Naive thymus-derived CD4-positive, alpha-beta T cell (primary cell): Measurements from ENCODE around the gene PLCH2. TPM values are rescaled to one million over a fixed set of nuclear protein-coding genes. Genes with fewer than 3 reads are reported as not detected.
A peak's percentile ranks its signal among the peaks of the same experiment; 100 is the strongest.
"Not testable (repeated sequence)": the region's sequence is repeated elsewhere in the genome, so short reads cannot be mapped to it uniquely, and the experiment has no call there.

Experiments
- ATAC-seq: fragments of 150-1000 bp; cut with Tn5 transposase; 2 replicates; pipeline ENCODE4 v1.10.0; 2021; ENCODE audit warnings: mild to moderate bottlenecking, moderate library complexity
- CTCF ChIA-PET: fragments of 350-600 bp; sonication (Branson Sonifier 250); formaldehyde crosslinking; loops from one replicate; lab custom pipeline; 2021; ENCODE audit warnings: antibody characterized with exemption; lab: Charles Lee
- POLR2A ChIA-PET: fragments of 350-600 bp; sonication (Branson Sonifier 250); formaldehyde crosslinking; loops from one replicate; lab custom pipeline; 2021; ENCODE audit warnings: antibody characterized with exemption, inconsistent platforms; lab: Charles Lee
- DNase-seq, 9 donors: peaks; one replicate each; pipeline versions ENCODE4 v3.0.0 to v3.0.0-alpha.2; 2020 to 2022; ENCODE audit warnings: mixed read lengths in 1 of 9
- H3K27ac ChIP-seq: one replicate; pipeline ENCODE4 v1.7.0; 2013; ENCODE audit warnings: mild to moderate bottlenecking, low read depth, low read length, moderate library complexity
- H3K27me3 ChIP-seq, 2 donors: one replicate each; pipeline ENCODE4 v1.7.0; 2013; ENCODE audit warnings: low read length in 2 of 2, mild to moderate bottlenecking in 2 of 2, moderate library complexity in 2 of 2; ENCODE audit not compliant: control insufficient read depth in 2 of 2, insufficient read depth in 2 of 2
- H3K36me3 ChIP-seq, 3 experiments: 1 replicate in 2 of 3; 2 replicates in 1 of 3; pipeline ENCODE4 v1.7.0; 2013; ENCODE audit warnings: low read length in 3 of 3, mild to moderate bottlenecking in 3 of 3, moderate library complexity in 1 of 3; ENCODE audit not compliant: insufficient read depth in 3 of 3, control insufficient read depth in 2 of 3
- H3K4me1 ChIP-seq, 2 donors: one replicate each; pipeline ENCODE4 v1.7.0; 2013; ENCODE audit warnings: low read length in 2 of 2, mild to moderate bottlenecking in 2 of 2, moderate library complexity in 1 of 2; ENCODE audit not compliant: control insufficient read depth in 2 of 2, insufficient read depth in 2 of 2
- H3K4me3 ChIP-seq: 2 replicates; pipeline ENCODE4 v1.7.0; 2013; ENCODE audit warnings: mild to moderate bottlenecking, low read length
- H3K9me3 ChIP-seq, 3 experiments: 1 replicate in 2 of 3; 2 replicates in 1 of 3; pipeline ENCODE4 v1.7.0; 2013; ENCODE audit warnings: low read length in 3 of 3; ENCODE audit not compliant: control insufficient read depth in 2 of 3
- H3K27ac Mint-ChIP-seq, 9 donors: one replicate each; pipeline ENCODE4 v1.8.0; 2020 to 2022; ENCODE audit warnings: mixed read lengths in 9 of 9, mild to moderate bottlenecking in 8 of 9, moderate library complexity in 5 of 9, inconsistent platforms in 2 of 9
- H3K27me3 Mint-ChIP-seq, 5 donors: one replicate each; pipeline ENCODE4 v1.8.0; 2021 to 2022; ENCODE audit warnings: mixed read lengths in 5 of 5, mild to moderate bottlenecking in 1 of 5
- H3K36me3 Mint-ChIP-seq, 5 donors: one replicate each; pipeline ENCODE4 v1.8.0; 2020 to 2022; ENCODE audit warnings: mixed read lengths in 5 of 5, mild to moderate bottlenecking in 3 of 5, inconsistent platforms in 1 of 5
- H3K4me1 Mint-ChIP-seq, 7 donors: one replicate each; pipeline ENCODE4 v1.8.0; 2020 to 2022; ENCODE audit warnings: mixed read lengths in 7 of 7, mild to moderate bottlenecking in 3 of 7, inconsistent platforms in 1 of 7
- H3K4me3 Mint-ChIP-seq, 10 donors: one replicate each; pipeline ENCODE4 v1.8.0; 2020 to 2022; ENCODE audit warnings: mild to moderate bottlenecking in 10 of 10, mixed read lengths in 10 of 10, moderate library complexity in 6 of 10, inconsistent platforms in 2 of 10
- H3K9me3 Mint-ChIP-seq, 11 donors: one replicate each; pipeline ENCODE4 v1.8.0; 2020 to 2022; ENCODE audit warnings: mixed read lengths in 11 of 11, mild to moderate bottlenecking in 4 of 11, inconsistent platforms in 1 of 11, moderate library complexity in 1 of 11
- intact Hi-C, 2 donors: fragments of 100-400 bp; cut with micrococcal nuclease; formaldehyde crosslinking; loops; one replicate each; pipeline ENCODE4 v1.15.1; 2023
- polyA plus RNA-seq, 2 donors: library from polyadenylated mRNA; unstranded; fragments of 300-500 nt; fragmentation: Illumina TruSeq; gene quantifications; one replicate each; pipeline ENCODE4 v1.2.3, GENCODE V29; 2021
- total RNA-seq, 6 experiments: library from RNA in 5 of 6; stranded (reverse) in 5 of 6; gene quantifications; 1 replicate in 5 of 6; 2 replicates in 1 of 6; pipeline ENCODE4 v1.2.3 and lab custom pipeline; 2021 to 2026

The PLCH2 gene
- total and polyA plus RNA-seq, 7 experiments from 2014 or later = 0.11 to 37.4 (median 11.8) TPM

- H3K27me3 ChIP-seq, DNase-seq, ATAC-seq, H3K36me3 ChIP-seq, H3K36me3 Mint-ChIP-seq, H3K9me3 Mint-ChIP-seq, CTCF ChIA-PET, H3K4me1 Mint-ChIP-seq, H3K4me3 ChIP-seq, H3K4me3 Mint-ChIP-seq, H3K27ac ChIP-seq, H3K4me1 ChIP-seq, POLR2A ChIA-PET, intact Hi-C loops, H3K27ac Mint-ChIP-seq, H3K9me3 ChIP-seq: not testable (repeated sequence)
- peaks cover 0 to 15% (median 5%) of the 10 kb centered on the region in 5 donors for H3K27me3 Mint-ChIP-seq
Observed at GRCh38 chr1:2440346-2440745, 35.7 kb upstream of the PLCH2 start.

- Mint-ChIP-seq H3K4me3 (peak overlapping the region in 1 of 10 donors; percentile 65), H3K36me3 (no peaks in the 10 kb centered on the region), H3K27me3 (peaks cover 0 to 15% (median 5%) of the 10 kb centered on the region in 5 donors), H3K27ac (no peak overlapping the region), H3K9me3 (peaks cover 0 to 1% (median 0%) of the 10 kb centered on the region in 11 donors), H3K4me1 (peaks cover 0 to 1% (median 0%) of the 10 kb centered on the region in 7 donors)
- Histone ChIP-seq H3K4me1 (no peaks in the 10 kb centered on the region), H3K27ac (no peak overlapping the region), H3K4me3 (no peak overlapping the region), H3K27me3 (peaks cover 7% of the 10 kb centered on the region in 2 donors), H3K36me3 (no peaks in the 10 kb centered on the region), H3K9me3 (no peaks in the 10 kb centered on the region)
- intact Hi-C loops = no loop called here
- POLR2A ChIA-PET = no interaction called here
- DNase-seq (no peak), ATAC-seq (no peak)
- CTCF ChIA-PET = interaction anchor here (0.5 kb wide), 1 partner anchor 417 kb away, joined by 3 read pairs; no protein-coding TSS in a partner anchor
Observed at GRCh38 chr1:2441746-2442145, 34.3 kb upstream of the PLCH2 start.

- ChIA-PET POLR2A (no interaction called here), CTCF (interaction anchor here (1.6 kb wide), 1 partner anchor 105 kb away, joined by 4 read pairs; no protein-coding TSS in a partner anchor)
- Histone ChIP-seq H3K36me3 (no peaks in the 10 kb centered on the region), H3K27ac (no peak overlapping the region), H3K4me3 (no peak overlapping the region), H3K27me3 (peaks cover 7% of the 10 kb centered on the region in 2 donors), H3K4me1 (no peaks in the 10 kb centered on the region), H3K9me3 (no peaks in the 10 kb centered on the region)
- H3K4me1 Mint-ChIP-seq = peaks cover 0 to 3% (median 0%) of the 10 kb centered on the region in 7 donors
- no peak overlapping the region for H3K27ac Mint-ChIP-seq
- peak overlapping the region in 3 of 10 donors; percentile 19 to 65 (median 52) for H3K4me3 Mint-ChIP-seq
- ATAC-seq (no peak), DNase-seq (no peak)
- no peaks in the 10 kb centered on the region for H3K9me3 Mint-ChIP-seq
- H3K36me3 Mint-ChIP-seq = no peaks in the 10 kb centered on the region
- intact Hi-C loops = no loop called here
- peaks cover 0 to 15% (median 5%) of the 10 kb centered on the region in 5 donors for H3K27me3 Mint-ChIP-seq
Observed at GRCh38 chr1:2442661-2443060, 33.4 kb upstream of the PLCH2 start.

GRCh38 chr1:2443277-2444137 lies 32.6 kb upstream of the PLCH2 start:
- ChIA-PET CTCF (interaction anchor here (1.4 to 1.6 kb wide), 2 partner anchors 81 to 104 kb away, joined by 4 read pairs; no protein-coding TSS in a partner anchor), POLR2A (interaction anchor here (0.6 kb wide), 1 partner anchor 27 kb away, joined by 3 read pairs; no protein-coding TSS in a partner anchor)
- Histone ChIP-seq H3K9me3 (no peaks in the 10 kb centered on the region), H3K4me1 (no peaks in the 10 kb centered on the region), H3K27ac (no peak overlapping the region), H3K4me3 (no peak overlapping the region), H3K36me3 (no peaks in the 10 kb centered on the region), H3K27me3 (peaks cover 7% of the 10 kb centered on the region in 2 donors)
- Mint-ChIP-seq H3K4me3 (peak overlapping the region in 1 of 10 donors; percentile 60), H3K27ac (no peak overlapping the region), H3K9me3 (no peaks in the 10 kb centered on the region), H3K36me3 (no peaks in the 10 kb centered on the region), H3K27me3 (peaks cover 0 to 15% (median 5%) of the 10 kb centered on the region in 5 donors), H3K4me1 (peaks cover 0 to 2% (median 0%) of the 10 kb centered on the region in 7 donors)
- ATAC-seq (peak; percentile 30), DNase-seq (peak in 4 of 9 donors; percentile 13 to 30 (median 23))
- intact Hi-C loops = no loop called here

- Histone ChIP-seq H3K4me1 (no peaks in the 10 kb centered on the region), H3K9me3 (no peaks in the 10 kb centered on the region), H3K27me3 (peaks cover 7% of the 10 kb centered on the region in 2 donors), H3K36me3 (no peaks in the 10 kb centered on the region), H3K27ac (no peak overlapping the region), H3K4me3 (no peak overlapping the region)
- intact Hi-C loops = no loop called here
- ATAC-seq (no peak), DNase-seq (no peak)
- Mint-ChIP-seq H3K27ac (no peak overlapping the region), H3K36me3 (no peaks in the 10 kb centered on the region), H3K4me1 (peaks cover 0 to 2% (median 0%) of the 10 kb centered on the region in 7 donors), H3K4me3 (peak overlapping the region in 2 of 10 donors; percentile 37 to 60), H3K27me3 (peaks cover 0 to 15% (median 5%) of the 10 kb centered on the region in 5 donors), H3K9me3 (no peaks in the 10 kb centered on the region)
- ChIA-PET CTCF (interaction anchor here (1.4 to 1.6 kb wide), 2 partner anchors 81 to 104 kb away, joined by 4 read pairs; no protein-coding TSS in a partner anchor), POLR2A (interaction anchor here (0.6 kb wide), 1 partner anchor 28 kb away, joined by 3 read pairs; no protein-coding TSS in a partner anchor)
Observed at GRCh38 chr1:2444138-2444591, 31.9 kb upstream of the PLCH2 start.

GRCh38 chr1:2445162-2445822 lies 30.8 kb upstream of the PLCH2 start:
- Histone ChIP-seq H3K4me3 (no peak overlapping the region), H3K27ac (no peak overlapping the region), H3K27me3 (peaks cover 7% of the 10 kb centered on the region in 2 donors), H3K36me3 (no peaks in the 10 kb centered on the region), H3K9me3 (no peaks in the 10 kb centered on the region), H3K4me1 (no peaks in the 10 kb centered on the region)
- POLR2A ChIA-PET = no interaction called here
- DNase-seq = no peak
- Mint-ChIP-seq H3K27ac (no peak overlapping the region), H3K27me3 (peaks cover 0 to 15% (median 5%) of the 10 kb centered on the region in 5 donors), H3K4me3 (peak overlapping the region in 2 of 10 donors; percentile 6 to 60), H3K36me3 (no peaks in the 10 kb centered on the region), H3K9me3 (no peaks in the 10 kb centered on the region), H3K4me1 (peaks cover 0 to 2% (median 0%) of the 10 kb centered on the region in 7 donors)
- ATAC-seq = no peak
- CTCF ChIA-PET = no interaction called here
- intact Hi-C loops = no loop called here
